ENCODE data around the gene CCIN. TPM values are rescaled to one million over a fixed set of nuclear protein-coding genes. Genes with fewer than 3 reads are reported as not detected.

The CCIN gene
- total and polyA plus RNA-seq, 2 of the 13 experiments (the other 11 are each of a cell fraction or from before 2014, with no cell fraction given) = not detected

GRCh38 chr9:36190388-36191289 lies 21.5 kb downstream of the CCIN start, which contains the start of gene CLTA (continued):
- TF ChIP-seq ZFP90 (CRISPR knock-in tag; IDR thresholded peaks at IDR 0.05; ENCODE audit: borderline replicate concordance) (peak; percentile 96), ZNF160 (CRISPR knock-in tag; IDR thresholded peaks at IDR 0.05) (0 out of 2 replicates have a peak, but pooled peaks have one; percentile 51), ZBTB26 (CRISPR knock-in tag; IDR thresholded peaks at IDR 0.05; ENCODE audit: borderline replicate concordance) (peak; percentile 34; the same call in 1 of the 2 replicates), TCF12 (IDR thresholded peaks at IDR 0.05) (no peak), TCF12 (CRISPR knock-in tag; IDR thresholded peaks at IDR 0.05) (no peak), DNMT3B (CRISPR knock-in tag; conservative IDR thresholded peaks at IDR 0.05) (no peak), PRMT3 (CRISPR knock-in tag; IDR thresholded peaks at IDR 0.05; ENCODE audit: borderline replicate concordance, low read depth) (no peak), ZNF773 (CRISPR knock-in tag; IDR thresholded peaks at IDR 0.05; ENCODE audit: borderline replicate concordance) (peak; percentile 90; the same call in 1 of the 2 replicates), ZFP36 (IDR thresholded peaks at IDR 0.05; ENCODE audit: borderline replicate concordance, low read depth, low read length, partially characterized antibody) (no peak), FOXM1 (CRISPR knock-in tag; IDR thresholded peaks at IDR 0.05) (no peak), AGO1 (IDR thresholded peaks at IDR 0.05; ENCODE audit: low read depth, low read length, poor library complexity, severe bottlenecking) (no peak), ZNF343 (CRISPR knock-in tag; IDR thresholded peaks at IDR 0.05) (peak; percentile 61; the same call in 1 of the 2 replicates), ZNF431 (CRISPR knock-in tag; IDR thresholded peaks at IDR 0.05; ENCODE audit: borderline replicate concordance, low read depth) (no peak), SAP130 (CRISPR knock-in tag; IDR thresholded peaks at IDR 0.05; ENCODE audit: low read depth) (peak; percentile 94), CSRNP1 (CRISPR knock-in tag; IDR thresholded peaks at IDR 0.05) (peak; percentile 63; the same call in 1 of the 2 replicates), RARA (CRISPR knock-in tag; IDR thresholded peaks at IDR 0.05) (peak; percentile 7; the same call in 1 of the 2 replicates), ZNF619 (CRISPR knock-in tag; IDR thresholded peaks at IDR 0.05) (0 out of 2 replicates have a peak, but pooled peaks have one; percentile 39), MLXIP (CRISPR knock-in tag; IDR thresholded peaks at IDR 0.05; ENCODE audit: borderline replicate concordance) (0 out of 2 replicates have a peak, but pooled peaks have one; percentile 17), ELF1 (CRISPR knock-in tag; IDR thresholded peaks at IDR 0.05) (peak; percentile 94), HNRNPH1 (optimal IDR thresholded peaks at IDR 0.05; ENCODE audit: low read depth, low read length) (no peak), ZNF260 (CRISPR knock-in tag; IDR thresholded peaks at IDR 0.05; ENCODE audit: borderline replicate concordance, low read depth) (no peak), ZNF691 (CRISPR knock-in tag; IDR thresholded peaks at IDR 0.05; ENCODE audit: borderline replicate concordance, low read depth) (0 out of 2 replicates have a peak, but pooled peaks have one; percentile 27)

Measured in HepG2 (cell line).